ENCODE results near the gene MTA3.

The MTA3 gene

DNA sequence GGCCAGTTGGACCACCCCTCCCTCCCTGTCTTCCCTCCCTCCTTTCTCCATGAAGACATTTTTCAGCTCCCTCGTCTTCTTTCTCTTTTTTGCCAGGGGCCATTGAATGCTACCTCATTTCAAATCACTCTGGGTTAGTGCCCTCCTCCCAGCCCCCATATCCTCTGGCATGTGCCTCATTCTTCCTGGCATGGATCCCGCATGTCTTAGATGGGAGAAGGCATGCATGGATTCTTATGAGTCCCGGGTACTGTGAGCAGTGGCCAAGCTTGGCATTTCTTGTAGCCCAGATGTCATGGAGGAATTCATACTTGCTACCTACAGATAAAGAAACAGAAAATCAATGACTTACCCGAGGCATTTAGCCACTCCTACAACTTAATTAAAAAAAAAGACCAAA is 232.9 kb downstream of the MTA3 start:
- Histone ChIP-seq H3K9ac (ENCODE audit: low read length) (no peak overlapping the region), H3K4me3 (ENCODE audit: low read length) (no peak overlapping the region), H3K27me3 (ENCODE audit: control insufficient read depth, insufficient read depth, low read length) (no peaks in the 10 kb centered on the region), H3K36me3 (ENCODE audit: control insufficient read depth, insufficient read depth, low read length) (no peaks in the 10 kb centered on the region), H3K9me3 (ENCODE audit: control insufficient read depth, low read length) (no peaks in the 10 kb centered on the region), H3K4me1 (ENCODE audit: control insufficient read depth, insufficient read depth, low read length) (no peaks in the 10 kb centered on the region)

- Histone ChIP-seq H3K9ac (ENCODE audit: low read length) (no peak overlapping the region), H3K4me3 (ENCODE audit: low read length) (no peak overlapping the region), H3K4me1 (ENCODE audit: control insufficient read depth, insufficient read depth, low read length) (no peaks in the 10 kb centered on the region), H3K9me3 (ENCODE audit: control insufficient read depth, low read length) (no peaks in the 10 kb centered on the region), H3K27me3 (ENCODE audit: control insufficient read depth, insufficient read depth, low read length) (no peaks in the 10 kb centered on the region), H3K36me3 (ENCODE audit: control insufficient read depth, insufficient read depth, low read length) (no peaks in the 10 kb centered on the region)
Measured at GRCh38 chr2:42802150-42802549, 233.7 kb downstream of the MTA3 start.

DNA sequence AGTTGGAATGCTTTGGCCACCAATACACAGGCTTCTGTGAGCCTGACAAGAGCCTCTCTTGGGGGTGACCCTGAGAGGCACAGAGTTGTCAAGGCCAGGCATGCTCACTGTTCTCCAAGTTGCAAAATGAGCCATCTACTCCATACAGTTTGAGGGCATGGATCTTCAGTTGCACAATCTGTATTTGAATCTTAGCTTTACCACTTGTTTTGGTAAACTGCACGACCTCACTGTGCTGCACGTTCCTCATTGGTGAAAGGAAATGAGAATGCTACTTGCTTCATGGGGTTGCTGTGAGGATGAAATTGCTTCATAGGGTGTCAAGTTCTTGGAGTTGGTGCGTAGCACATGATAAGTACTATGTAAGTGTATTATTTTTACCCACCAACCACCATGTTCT is 235.9 kb downstream of the MTA3 start:
- Histone ChIP-seq H3K4me1 (ENCODE audit: control insufficient read depth, insufficient read depth, low read length) (peaks cover 5% of the 10 kb centered on the region), H3K36me3 (ENCODE audit: control insufficient read depth, insufficient read depth, low read length) (no peaks in the 10 kb centered on the region), H3K27me3 (ENCODE audit: control insufficient read depth, insufficient read depth, low read length) (no peaks in the 10 kb centered on the region), H3K9me3 (ENCODE audit: control insufficient read depth, low read length) (no peaks in the 10 kb centered on the region), H3K9ac (ENCODE audit: low read length) (no peak overlapping the region), H3K4me3 (ENCODE audit: low read length) (no peak overlapping the region)

GRCh38 chr2:42804891-42805290 is 236.5 kb downstream of the MTA3 start:
- Histone ChIP-seq H3K4me3 (ENCODE audit: low read length) (no peak overlapping the region), H3K27me3 (ENCODE audit: control insufficient read depth, insufficient read depth, low read length) (no peaks in the 10 kb centered on the region), H3K9ac (ENCODE audit: low read length) (no peak overlapping the region), H3K36me3 (ENCODE audit: control insufficient read depth, insufficient read depth, low read length) (no peaks in the 10 kb centered on the region), H3K9me3 (ENCODE audit: control insufficient read depth, low read length) (no peaks in the 10 kb centered on the region), H3K4me1 (ENCODE audit: control insufficient read depth, insufficient read depth, low read length) (peaks cover 5% of the 10 kb centered on the region)
